D721Med (cell line): ENCODE results near the gene SPATS2L.

Source experiments
- DNase-seq: peaks from one replicate; pipeline ENCODE4 v3.0.0; 2011; ENCODE audit warnings: low spot score; ENCODE audit not compliant: insufficient read length
- FAIRE-seq: peaks from 2 replicates; lab custom pipeline; 2011; peaks lifted over from hg19 to GRCh38; lab: Jason Lieb, UNC
- CTCF ChIP-seq: IDR thresholded peaks from 2 replicates; pipeline ENCODE4 v1.5.1; 2012; ENCODE audit warnings: mild to moderate bottlenecking, control low read depth; ENCODE audit not compliant: insufficient read depth; ENCODE audit errors: missing control alignments

The SPATS2L gene

GRCh38 chr2:200264631-200265030 is 41.9 kb upstream of the SPATS2L start:
- DNase-seq (no peak), FAIRE-seq (no peak)
- TF ChIP-seq CTCF = no peak

- DNase-seq (no peak), FAIRE-seq (no peak)
- TF ChIP-seq CTCF = no peak
Observed at GRCh38 chr2:200266406-200266805, 40.1 kb upstream of the SPATS2L start.

GRCh38 chr2:200267350-200267749 is 39.1 kb upstream of the SPATS2L start:
- TF ChIP-seq CTCF = no peak
- no peak for FAIRE-seq
- no peak for DNase-seq

GRCh38 chr2:200270732-200271131 is 35.8 kb upstream of the SPATS2L start:
- no peak for DNase-seq
- no peak for FAIRE-seq
- TF ChIP-seq CTCF = no peak

- TF ChIP-seq CTCF = no peak
- FAIRE-seq (no peak), DNase-seq (no peak)
Observed at GRCh38 chr2:200272320-200272719, 34.2 kb upstream of the SPATS2L start.

- no peak for TF ChIP-seq CTCF
- no peak for DNase-seq
Observed at GRCh38 chr2:200274116-200275075, 32.1 kb upstream of the SPATS2L start.

GRCh38 chr2:200275295-200276013 is 31.0 kb upstream of the SPATS2L start:
- DNase-seq = no peak
- no peak for TF ChIP-seq CTCF
- no peak for FAIRE-seq

More at GRCh38 chr2:200274116-200275075, 32.1 kb upstream of the SPATS2L start:
- no peak for FAIRE-seq
